ENCODE measurements around the gene VPS18. TPM values are rescaled to one million over a fixed set of nuclear protein-coding genes. Genes with fewer than 3 reads are reported as not detected.

The VPS18 gene, protein sequence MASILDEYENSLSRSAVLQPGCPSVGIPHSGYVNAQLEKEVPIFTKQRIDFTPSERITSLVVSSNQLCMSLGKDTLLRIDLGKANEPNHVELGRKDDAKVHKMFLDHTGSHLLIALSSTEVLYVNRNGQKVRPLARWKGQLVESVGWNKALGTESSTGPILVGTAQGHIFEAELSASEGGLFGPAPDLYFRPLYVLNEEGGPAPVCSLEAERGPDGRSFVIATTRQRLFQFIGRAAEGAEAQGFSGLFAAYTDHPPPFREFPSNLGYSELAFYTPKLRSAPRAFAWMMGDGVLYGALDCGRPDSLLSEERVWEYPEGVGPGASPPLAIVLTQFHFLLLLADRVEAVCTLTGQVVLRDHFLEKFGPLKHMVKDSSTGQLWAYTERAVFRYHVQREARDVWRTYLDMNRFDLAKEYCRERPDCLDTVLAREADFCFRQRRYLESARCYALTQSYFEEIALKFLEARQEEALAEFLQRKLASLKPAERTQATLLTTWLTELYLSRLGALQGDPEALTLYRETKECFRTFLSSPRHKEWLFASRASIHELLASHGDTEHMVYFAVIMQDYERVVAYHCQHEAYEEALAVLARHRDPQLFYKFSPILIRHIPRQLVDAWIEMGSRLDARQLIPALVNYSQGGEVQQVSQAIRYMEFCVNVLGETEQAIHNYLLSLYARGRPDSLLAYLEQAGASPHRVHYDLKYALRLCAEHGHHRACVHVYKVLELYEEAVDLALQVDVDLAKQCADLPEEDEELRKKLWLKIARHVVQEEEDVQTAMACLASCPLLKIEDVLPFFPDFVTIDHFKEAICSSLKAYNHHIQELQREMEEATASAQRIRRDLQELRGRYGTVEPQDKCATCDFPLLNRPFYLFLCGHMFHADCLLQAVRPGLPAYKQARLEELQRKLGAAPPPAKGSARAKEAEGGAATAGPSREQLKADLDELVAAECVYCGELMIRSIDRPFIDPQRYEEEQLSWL
- total RNA-seq = 23.2 and 47.6 TPM in 2 replicates

DNA sequence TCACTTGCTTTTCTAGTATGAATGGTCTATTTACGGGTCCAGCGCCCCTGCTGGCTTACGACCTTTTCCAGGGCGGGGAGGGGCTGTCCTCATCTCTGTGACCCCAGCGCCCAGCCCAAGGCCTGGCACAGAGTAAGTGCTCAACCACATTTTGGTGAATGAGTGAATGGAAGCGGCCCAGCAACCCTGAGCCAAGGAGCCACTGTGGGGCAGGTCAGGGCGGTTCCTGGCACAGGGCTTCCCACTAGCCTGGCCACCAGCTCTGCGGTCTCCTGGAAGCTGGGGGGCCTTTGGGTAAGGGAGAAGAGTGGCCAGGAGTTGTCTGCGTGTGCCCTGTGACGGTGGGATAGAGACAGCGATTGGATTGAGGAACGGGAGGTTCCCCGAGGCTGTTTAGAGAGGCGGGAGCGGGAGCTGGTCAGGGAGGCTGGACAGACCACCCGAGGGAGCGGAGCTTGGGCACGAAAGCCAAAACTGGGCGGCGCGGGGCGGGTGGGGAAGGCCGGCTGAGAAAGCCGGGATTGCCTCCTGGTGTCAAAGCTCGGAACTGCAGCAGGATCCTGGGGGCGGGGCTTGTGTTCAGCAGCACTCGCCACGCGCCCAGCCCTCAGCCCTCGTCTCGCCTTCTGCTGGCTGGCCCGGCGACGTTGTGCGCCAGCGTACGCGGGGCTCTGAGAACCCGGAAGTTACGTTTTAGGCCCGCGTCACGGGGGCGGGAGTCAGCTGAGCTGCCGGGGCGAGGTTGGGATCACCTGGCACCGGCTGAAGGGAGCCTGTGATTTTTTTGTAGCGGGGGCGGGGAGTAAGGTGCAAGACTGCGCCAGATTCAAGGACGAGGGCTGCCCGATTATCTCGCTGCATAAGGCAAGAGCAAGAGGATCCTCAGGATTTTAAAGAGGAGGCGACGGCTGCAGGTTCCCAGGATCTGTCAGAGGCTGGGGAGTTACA, at the start of gene VPS18:
Gene VPS18, plus strand, starts transcription at position 718 of the 948 bp plus-strand sequence. CDS start 319 bp downstream, outside the sequence.

DNA sequence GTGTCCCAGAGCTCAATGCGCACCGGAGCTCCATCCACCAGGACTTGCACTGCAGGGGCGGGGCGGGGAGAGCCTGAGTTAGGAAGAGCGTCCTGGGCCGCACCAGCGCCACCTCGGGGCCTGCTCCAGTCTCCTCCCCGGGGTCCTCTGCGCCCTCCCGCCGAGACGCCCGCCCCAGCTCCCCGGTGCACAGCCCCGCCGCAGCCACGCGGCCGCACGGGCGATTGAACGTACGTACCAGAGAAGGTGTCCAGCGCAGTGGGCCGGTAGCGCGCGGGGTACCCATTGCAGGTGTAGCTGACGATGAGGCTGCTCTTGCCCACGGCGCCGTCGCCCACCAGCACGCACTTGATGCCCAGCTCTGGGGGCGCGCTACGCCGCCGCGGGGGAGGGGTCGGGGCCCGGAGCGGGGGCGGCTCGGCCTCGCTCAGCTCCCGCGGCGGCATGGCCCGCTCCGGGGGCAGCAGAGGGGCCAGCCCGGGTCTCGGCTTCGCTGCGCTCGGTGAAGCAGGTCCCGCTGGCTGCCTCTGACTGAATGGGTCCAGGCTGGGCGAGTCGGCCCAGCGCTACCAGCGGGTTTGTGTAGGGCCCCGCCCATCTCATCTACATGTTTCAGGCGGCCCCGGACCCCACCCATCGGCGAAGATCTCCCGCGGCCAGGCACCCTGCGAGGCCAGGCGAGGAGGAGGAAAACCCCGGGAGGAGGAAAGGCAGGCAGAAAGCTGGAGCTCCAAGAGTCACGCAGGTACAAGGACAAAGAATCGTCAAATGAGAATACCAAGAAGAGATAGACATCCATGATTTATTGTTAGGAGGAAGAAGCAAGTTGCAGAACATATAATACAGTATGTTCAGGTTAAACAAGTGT, 20.3 kb upstream of the VPS18 start, which contains the start of gene RHOV:
Gene RHOV, minus strand, starts transcription at position 541 of the 868 bp plus-strand sequence. Its CDS starts 95 bp downstream, at position 446.

DNA sequence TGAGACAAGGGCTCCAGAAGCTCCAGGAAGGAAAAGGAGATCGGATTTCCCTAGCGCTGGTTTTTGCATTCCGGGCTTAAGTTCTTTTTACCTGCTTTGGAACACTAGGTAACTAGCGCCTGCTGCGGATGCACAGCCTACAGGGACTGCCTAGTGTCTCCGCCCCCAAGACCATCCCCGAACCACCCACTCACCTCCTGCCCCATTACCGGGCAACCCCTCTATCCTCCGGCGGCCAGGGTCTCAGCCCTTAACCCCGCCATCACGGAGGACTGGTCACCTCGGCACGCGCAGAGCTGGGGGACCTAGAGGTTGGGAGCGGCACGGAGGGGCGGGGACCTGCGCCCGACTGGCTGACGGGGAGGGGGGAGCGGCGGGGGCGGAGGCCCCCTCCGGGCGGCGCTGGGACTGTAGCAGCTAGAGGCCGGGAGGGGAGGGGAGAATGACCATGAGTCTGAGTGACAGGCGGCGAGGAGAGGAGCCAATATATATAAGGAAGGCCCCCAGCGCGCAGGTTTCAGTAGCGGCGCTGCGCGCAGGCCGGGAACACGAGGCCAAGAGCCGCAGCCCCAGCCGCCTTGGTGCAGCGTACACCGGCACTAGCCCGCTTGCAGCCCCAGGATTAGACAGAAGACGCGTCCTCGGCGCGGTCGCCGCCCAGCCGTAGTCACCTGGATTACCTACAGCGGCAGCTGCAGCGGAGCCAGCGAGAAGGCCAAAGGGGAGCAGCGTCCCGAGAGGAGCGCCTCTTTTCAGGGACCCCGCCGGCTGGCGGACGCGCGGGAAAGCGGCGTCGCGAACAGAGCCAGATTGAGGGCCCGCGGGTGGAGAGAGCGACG, 34.8 kb downstream of the VPS18 start, which contains the start of gene DLL4:
Gene DLL4, plus strand, starts transcription at position 520 of the 839 bp plus-strand sequence. CDS start 329 bp downstream, outside the sequence.

DNA sequence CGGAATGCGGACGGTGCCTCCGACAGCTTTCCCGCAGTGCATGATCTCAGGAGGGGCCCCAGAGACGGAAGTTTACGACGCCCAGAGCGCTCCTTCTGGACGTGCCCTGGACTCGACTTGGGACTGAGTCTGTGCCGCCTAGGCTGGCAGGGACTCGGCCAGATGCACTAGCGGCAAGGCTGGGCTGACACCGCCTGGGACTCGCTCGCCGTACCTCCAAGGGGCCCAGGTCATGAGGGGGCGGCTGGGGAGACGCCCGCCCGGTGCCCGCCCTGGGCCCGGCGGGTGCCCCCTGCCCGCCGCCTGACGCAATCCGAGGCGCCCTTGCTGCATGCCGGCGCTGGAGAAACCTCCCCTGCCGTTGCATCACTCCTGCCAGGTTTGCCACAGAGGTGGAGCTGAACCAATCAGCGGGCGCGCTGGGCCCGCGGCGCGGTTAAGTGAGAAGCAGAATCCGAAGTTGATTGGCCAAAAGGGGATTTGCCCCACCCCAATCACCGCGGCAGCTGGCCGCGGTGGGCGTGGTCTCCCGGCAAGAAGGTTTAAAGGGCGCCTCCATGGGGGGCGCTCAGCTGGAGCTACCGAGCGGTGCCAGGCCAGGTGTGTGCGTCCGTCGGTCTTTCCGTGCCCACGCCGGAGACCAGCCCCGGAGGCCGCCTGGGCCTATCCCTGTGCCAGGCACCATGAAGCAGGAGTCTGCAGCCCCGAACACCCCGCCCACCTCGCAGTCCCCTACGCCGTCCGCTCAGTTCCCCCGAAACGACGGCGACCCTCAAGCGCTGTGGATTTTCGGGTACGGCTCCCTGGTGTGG, 58.9 kb downstream of the VPS18 start, which contains the start of gene CHAC1:
Gene CHAC1, plus strand, starts transcription at position 571 of the 812 bp plus-strand sequence. Its CDS starts 113 bp downstream, at position 684.

Other genes with a start within 250 kb of the VPS18 start
- gene RAD51, start 199.3 kb upstream of the VPS18 start, total RNA-seq = 0.28 and 0.34 TPM in 2 replicates
- 22.2 and 27.6 TPM in 2 replicates for gene RMDN3, start 139.2 kb upstream of the VPS18 start, total RNA-seq
- 4.3 and 15.7 TPM in 2 replicates for gene GCHFR, start 130.4 kb upstream of the VPS18 start, total RNA-seq
- 1.1 and 1.7 TPM in 2 replicates for gene C15orf62, start 124.5 kb upstream of the VPS18 start, total RNA-seq
- 18.8 and 30.3 TPM in 2 replicates for gene ZFYVE19, start 87.4 kb upstream of the VPS18 start, total RNA-seq
- gene DNAJC17, start 87.0 kb upstream of the VPS18 start, total RNA-seq = 25.8 and 27.0 TPM in 2 replicates
- not detected in 2 replicates for gene PPP1R14D, start 65.7 kb upstream of the VPS18 start, total RNA-seq
- 196 and 485 TPM in 2 replicates for gene SPINT1, start 50.4 kb upstream of the VPS18 start, total RNA-seq
- 6.2 and 37.3 TPM in 2 replicates for gene RHOV, start 20.2 kb upstream of the VPS18 start, total RNA-seq
- gene DLL4, start 34.9 kb downstream of the VPS18 start, total RNA-seq = under 0.01 and 0.07 TPM in 2 replicates
- 63.7 and 81.0 TPM in 2 replicates for gene CHAC1, start 59.0 kb downstream of the VPS18 start, total RNA-seq
- gene INO80, start 221.8 kb downstream of the VPS18 start, total RNA-seq = 31.1 and 37.2 TPM in 2 replicates